ENCODE results near the gene PARP9. TPM values are rescaled to one million over a fixed set of nuclear protein-coding genes. Genes with fewer than 3 reads are reported as not detected.
A peak's percentile ranks its signal among the peaks of the same experiment; 100 is the strongest.

PARP9 gene
- total RNA-seq, 3 donors from 2014 or later (not counting 1 experiment from before 2014, with no cell fraction given) = 23.8 to 41.1 (median 38.5) TPM

GRCh38 chr3:122589297-122589696 is 25.2 kb upstream of the PARP9 start:
- Mint-ChIP-seq H3K27me3 (ENCODE audit: low read depth in 2 of 2) (no peaks in the 10 kb centered on the region), H3K4me1 (peaks cover 26 to 45% of the 10 kb centered on the region in 2 donors), H3K9me3 (no peaks in the 10 kb centered on the region), H3K27ac (peak overlapping the region; percentile 50 to 53), H3K36me3 (no peaks in the 10 kb centered on the region), H3K4me3 (no peak overlapping the region)
- WGBS (ENCODE audit: insufficient coverage) = 31% methylated on average over 4 of the region's 5 CpGs
- TF ChIP-seq, protein P1, sequence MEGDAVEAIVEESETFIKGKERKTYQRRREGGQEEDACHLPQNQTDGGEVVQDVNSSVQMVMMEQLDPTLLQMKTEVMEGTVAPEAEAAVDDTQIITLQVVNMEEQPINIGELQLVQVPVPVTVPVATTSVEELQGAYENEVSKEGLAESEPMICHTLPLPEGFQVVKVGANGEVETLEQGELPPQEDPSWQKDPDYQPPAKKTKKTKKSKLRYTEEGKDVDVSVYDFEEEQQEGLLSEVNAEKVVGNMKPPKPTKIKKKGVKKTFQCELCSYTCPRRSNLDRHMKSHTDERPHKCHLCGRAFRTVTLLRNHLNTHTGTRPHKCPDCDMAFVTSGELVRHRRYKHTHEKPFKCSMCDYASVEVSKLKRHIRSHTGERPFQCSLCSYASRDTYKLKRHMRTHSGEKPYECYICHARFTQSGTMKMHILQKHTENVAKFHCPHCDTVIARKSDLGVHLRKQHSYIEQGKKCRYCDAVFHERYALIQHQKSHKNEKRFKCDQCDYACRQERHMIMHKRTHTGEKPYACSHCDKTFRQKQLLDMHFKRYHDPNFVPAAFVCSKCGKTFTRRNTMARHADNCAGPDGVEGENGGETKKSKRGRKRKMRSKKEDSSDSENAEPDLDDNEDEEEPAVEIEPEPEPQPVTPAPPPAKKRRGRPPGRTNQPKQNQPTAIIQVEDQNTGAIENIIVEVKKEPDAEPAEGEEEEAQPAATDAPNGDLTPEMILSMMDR (IDR thresholded peaks at IDR 0.05) = no peak
- intact Hi-C loops (cut with micrococcal nuclease) = no loop called here
- Histone ChIP-seq H3K9me3 (ENCODE audit: control insufficient read depth, insufficient read depth, low read length) (no peaks in the 10 kb centered on the region), H3K27ac (ENCODE audit: low read length) (no peak overlapping the region), H3K4me1 (ENCODE audit: control insufficient read depth, insufficient read depth, low read length) (no peaks in the 10 kb centered on the region), H3K36me3 (ENCODE audit: control insufficient read depth, insufficient read depth, low read length) (no peaks in the 10 kb centered on the region), H3K4me3 (ENCODE audit: low read length) (no peak overlapping the region), H3K27me3 (ENCODE audit: control insufficient read depth, insufficient read depth, low read length) (no peaks in the 10 kb centered on the region)
- ATAC-seq = no peak
- DNase-seq = no peak

DNA sequence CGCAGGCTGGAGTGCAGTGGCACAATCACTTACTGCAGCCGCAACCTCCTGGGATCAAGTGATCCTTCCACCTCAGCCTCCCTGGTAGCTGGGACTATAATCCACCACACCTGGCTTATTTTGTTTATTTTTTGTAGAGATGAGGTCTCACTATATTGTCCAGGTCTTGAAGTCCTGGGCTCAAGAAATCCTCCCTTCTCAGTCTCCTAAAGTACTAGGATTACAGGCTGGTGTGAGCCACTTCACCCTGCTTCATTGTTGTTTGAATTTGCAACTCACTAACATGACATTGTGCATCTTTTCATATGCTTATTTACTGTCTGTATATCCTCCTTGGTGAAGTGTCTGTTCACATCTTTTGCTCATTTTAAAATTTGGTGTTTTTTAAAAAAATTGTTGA is 23.5 kb upstream of the PARP9 start:
- Histone ChIP-seq H3K27me3 (ENCODE audit: control insufficient read depth, insufficient read depth, low read length) (no peaks in the 10 kb centered on the region), H3K9me3 (ENCODE audit: control insufficient read depth, insufficient read depth, low read length) (peaks cover 4% of the 10 kb centered on the region), H3K36me3 (ENCODE audit: control insufficient read depth, insufficient read depth, low read length) (no peaks in the 10 kb centered on the region), H3K27ac (ENCODE audit: low read length) (no peak overlapping the region), H3K4me1 (ENCODE audit: control insufficient read depth, insufficient read depth, low read length) (no peaks in the 10 kb centered on the region), H3K4me3 (ENCODE audit: low read length) (no peak overlapping the region)
- TF ChIP-seq, protein P1 (IDR thresholded peaks at IDR 0.05) = no peak
- H3K4me3 Mint-ChIP-seq = no peak overlapping the region
- WGBS (ENCODE audit: insufficient coverage) = 50% methylated on average over 2 of the region's 2 CpGs
- H3K9me3 Mint-ChIP-seq = peaks cover 0 to 3% of the 10 kb centered on the region in 2 donors
- H3K27ac Mint-ChIP-seq = peak overlapping the region in 1 of 2 donors; percentile 74
- peaks cover 36 to 50% of the 10 kb centered on the region in 2 donors for H3K4me1 Mint-ChIP-seq
- ATAC-seq (no peak), DNase-seq (no peak)
- H3K27me3 Mint-ChIP-seq (ENCODE audit: low read depth in 2 of 2) = no peaks in the 10 kb centered on the region
- intact Hi-C loops (cut with micrococcal nuclease) = no loop called here
- peaks cover 5% of the 10 kb centered on the region for H3K36me3 Mint-ChIP-seq

DNA sequence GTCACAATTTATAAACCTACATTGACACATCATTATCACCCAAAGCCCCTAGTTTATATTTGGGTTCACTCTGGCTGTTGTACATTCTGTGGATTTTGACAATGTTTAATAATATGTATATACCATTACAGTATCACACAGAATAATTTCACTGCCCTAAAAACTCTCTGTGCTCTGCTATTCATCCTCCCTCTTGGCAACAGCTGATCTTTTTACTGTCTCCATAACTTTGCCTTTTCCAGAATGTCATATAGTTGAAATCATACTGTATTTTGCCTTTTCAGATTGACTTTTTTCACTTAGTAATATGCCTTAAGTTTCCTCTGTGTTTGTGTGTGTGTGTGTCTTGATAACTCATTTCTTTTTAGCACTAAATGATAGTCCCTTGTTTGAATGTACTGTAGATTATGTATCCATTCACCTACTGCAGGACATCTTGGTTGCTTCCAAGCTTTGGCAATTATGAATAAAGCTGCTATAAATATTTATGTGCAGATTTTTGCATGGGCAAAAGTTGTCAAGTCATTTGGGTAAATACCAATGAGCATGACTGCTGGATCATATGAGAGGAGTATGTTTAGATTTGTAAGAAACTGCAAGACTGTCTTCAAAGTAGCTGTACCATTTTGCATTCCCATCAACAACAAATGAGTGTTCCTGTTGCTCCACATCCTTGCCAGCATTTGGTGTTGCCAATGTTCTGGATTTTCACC is 22.8 kb upstream of the PARP9 start:
- H3K36me3 Mint-ChIP-seq = peaks cover 11% of the 10 kb centered on the region
- no peak overlapping the region for H3K4me3 Mint-ChIP-seq
- Histone ChIP-seq H3K4me3 (ENCODE audit: low read length) (no peak overlapping the region), H3K36me3 (ENCODE audit: control insufficient read depth, insufficient read depth, low read length) (peaks cover 2% of the 10 kb centered on the region), H3K27ac (ENCODE audit: low read length) (no peak overlapping the region), H3K9me3 (ENCODE audit: control insufficient read depth, insufficient read depth, low read length) (peaks cover 8% of the 10 kb centered on the region), H3K4me1 (ENCODE audit: control insufficient read depth, insufficient read depth, low read length) (no peaks in the 10 kb centered on the region), H3K27me3 (ENCODE audit: control insufficient read depth, insufficient read depth, low read length) (no peaks in the 10 kb centered on the region)
- peaks cover 0 to 6% of the 10 kb centered on the region in 2 donors for H3K9me3 Mint-ChIP-seq
- ATAC-seq (peak in 1 of 3 donors; percentile 34), DNase-seq (no peak)
- H3K27ac Mint-ChIP-seq = peak overlapping the region; percentile 29 to 74
- H3K27me3 Mint-ChIP-seq (ENCODE audit: low read depth in 2 of 2) = no peaks in the 10 kb centered on the region
- intact Hi-C loops (cut with micrococcal nuclease) = no loop called here
- H3K4me1 Mint-ChIP-seq = peaks cover 36 to 50% of the 10 kb centered on the region in 2 donors
- TF ChIP-seq, protein P1 (IDR thresholded peaks at IDR 0.05) = no peak

DNA sequence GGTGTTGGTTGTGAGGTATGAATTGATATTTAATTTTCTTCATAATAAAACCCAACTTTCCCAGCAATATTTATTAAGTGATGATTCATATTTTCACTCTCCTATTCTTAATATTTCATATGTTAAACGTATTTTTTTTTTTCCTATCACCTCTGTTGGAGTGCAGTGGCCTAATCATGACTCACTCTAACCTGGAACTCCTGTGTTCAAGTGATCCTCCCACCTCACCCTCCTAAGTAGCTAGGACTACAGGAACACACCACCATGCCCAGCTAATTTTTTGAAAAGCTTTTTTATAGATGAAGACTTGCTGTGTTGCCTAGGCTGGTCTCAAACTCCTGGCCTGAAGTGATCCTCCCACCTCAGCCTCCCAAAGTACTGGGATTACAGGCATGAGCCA is 22.0 kb upstream of the PARP9 start:
- no peak for DNase-seq
- Histone ChIP-seq H3K27me3 (ENCODE audit: control insufficient read depth, insufficient read depth, low read length) (no peaks in the 10 kb centered on the region), H3K4me1 (ENCODE audit: control insufficient read depth, insufficient read depth, low read length) (no peaks in the 10 kb centered on the region), H3K4me3 (ENCODE audit: low read length) (no peak overlapping the region), H3K36me3 (ENCODE audit: control insufficient read depth, insufficient read depth, low read length) (peaks cover 2% of the 10 kb centered on the region), H3K27ac (ENCODE audit: low read length) (no peak overlapping the region), H3K9me3 (ENCODE audit: control insufficient read depth, insufficient read depth, low read length) (peaks cover 9% of the 10 kb centered on the region)
- Mint-ChIP-seq H3K9me3 (peaks cover 2 to 11% of the 10 kb centered on the region in 2 donors), H3K27me3 (ENCODE audit: low read depth in 2 of 2) (no peaks in the 10 kb centered on the region), H3K36me3 (peaks cover 19% of the 10 kb centered on the region), H3K4me1 (peaks cover 41 to 54% of the 10 kb centered on the region in 2 donors), H3K4me3 (no peak overlapping the region), H3K27ac (peak overlapping the region; percentile 30 to 78)
- TF ChIP-seq, protein P1 (IDR thresholded peaks at IDR 0.05) = no peak
- no peak for ATAC-seq
- 55% methylated on average over 1 of the region's 1 CpG for WGBS (ENCODE audit: insufficient coverage)
- intact Hi-C loops (cut with micrococcal nuclease) = no loop called here
